A549 (cell line): ENCODE data around the gene UNC45A.

Experiments
- CEBPB ChIP-seq, 2 experiments: fragments of >200 bp in 1 of 2; sonication (Bioruptor Twin) in 1 of 2; formaldehyde crosslinking in 1 of 2; IDR thresholded peaks; 2 replicates each; pipeline ENCODE4 v1.6.1; 2012 to 2016
- CTCF ChIP-seq: fragments of >200 bp; sonication (Bioruptor Twin); formaldehyde crosslinking; IDR thresholded peaks from 3 replicates; pipeline ENCODE4 v1.5.1; 2016
- ELK1 ChIP-seq: fragments of 150-350 bp; IDR thresholded peaks from 2 replicates; pipeline ENCODE4 v1.6.1; 2014; ENCODE audit warnings: low read depth, mild to moderate bottlenecking, low read length
- EP300 ChIP-seq, 2 experiments: fragments of >200 bp; sonication (Bioruptor Twin); formaldehyde crosslinking; IDR thresholded peaks; 2 replicates in 1 of 2; 3 replicates in 1 of 2; pipeline ENCODE4 v1.6.1; 2016 to 2017
- HDAC2 ChIP-seq: fragments of 200-600 bp; sonication (generic); IDR thresholded peaks from 2 replicates; pipeline ENCODE4 v1.6.1; 2016
- MAX ChIP-seq: IDR thresholded peaks from 2 replicates; pipeline ENCODE4 v1.6.1; 2012
- NR3C1 ChIP-seq: fragments of >200 bp; sonication (Bioruptor Twin); formaldehyde crosslinking; IDR thresholded peaks from 3 replicates; pipeline ENCODE4 v1.6.1; 2017
- PHF8 ChIP-seq: fragments of 200-600 bp; sonication (generic); IDR thresholded peaks from 2 replicates; pipeline ENCODE4 v1.6.1; 2016; ENCODE audit warnings: low read depth, mild to moderate bottlenecking, antibody characterized with exemption, moderate library complexity, borderline replicate concordance
- RCOR1 ChIP-seq: fragments of 150-350 bp; IDR thresholded peaks from 2 replicates; pipeline ENCODE4 v1.6.1; 2014; ENCODE audit warnings: antibody characterized with exemption, low read length, low read depth
- REST ChIP-seq: fragments of 200-600 bp; sonication (generic); IDR thresholded peaks from 2 replicates; pipeline ENCODE4 v1.6.1; 2016; ENCODE audit warnings: antibody characterized with exemption, mild to moderate bottlenecking, moderate library complexity
- SMC3 ChIP-seq: fragments of >200 bp; sonication (Bioruptor Twin); formaldehyde crosslinking; IDR thresholded peaks from 3 replicates; pipeline ENCODE4 v1.6.1; 2018; ENCODE audit warnings: inconsistent platforms

GRCh38 chr15:90952901-90953677 is 18.0 kb downstream of the UNC45A start:
- TF ChIP-seq PHF8 (no peak), NR3C1 (no peak), SMC3 (no peak), CTCF (no peak), MAX (no peak), HDAC2 (no peak), REST (no peak), CEBPB (IDR thresholded peaks at IDR 0.05) (no peak), EP300 (IDR thresholded peaks at IDR 0.05) (no peak), RCOR1 (no peak), ELK1 (no peak)
